CD14-positive monocyte (primary cell): ENCODE results near the gene LRPAP1. TPM values are rescaled to one million over a fixed set of nuclear protein-coding genes. Genes with fewer than 3 reads are reported as not detected.
"Not testable (repeated sequence)": the region's sequence is repeated elsewhere in the genome, so short reads cannot be mapped to it uniquely, and the experiment has no call there.

Experiments used
- DNase-seq, 3 donors: peaks; one replicate each; pipeline ENCODE4 v3.0.0-alpha.2; 2011 to 2022
- H2AFZ ChIP-seq: 2 replicates; pipeline ENCODE4 v1.6.0; 2012; ENCODE audit warnings: mild to moderate bottlenecking, low read depth, low read length, inconsistent platforms; ENCODE audit not compliant: insufficient read depth, poor library complexity, severe bottlenecking
- H3K27ac ChIP-seq, 2 donors: 1 replicate in 1 of 2; 2 replicates in 1 of 2; pipeline ENCODE4 v1.5.1; 2012 to 2013; ENCODE audit warnings: low read length in 2 of 2, control low read depth in 1 of 2, inconsistent platforms in 1 of 2, low read depth in 1 of 2, mild to moderate bottlenecking in 1 of 2
- H3K27me3 ChIP-seq, 2 donors: one replicate each; pipeline versions ENCODE4 v1.6.0 to v1.6.1; 2011 to 2013; ENCODE audit warnings: low read length in 2 of 2; ENCODE audit not compliant: control insufficient read depth in 2 of 2, insufficient read depth in 2 of 2
- H3K36me3 ChIP-seq, 2 donors: replicated peaks in 1 of 2; 1 replicate in 1 of 2; 2 replicates in 1 of 2; pipeline versions ENCODE4 v1.5.1 to v1.6.1; 2012 to 2013; ENCODE audit warnings: low read length in 2 of 2, control low read depth in 1 of 2, inconsistent platforms in 1 of 2, mild to moderate bottlenecking in 1 of 2; ENCODE audit not compliant: insufficient read depth in 2 of 2, control insufficient read depth in 1 of 2
- H3K4me1 ChIP-seq, 2 donors: 1 replicate in 1 of 2; 2 replicates in 1 of 2; pipeline versions ENCODE4 v1.5.1 to v1.6.1; 2012 to 2013; ENCODE audit warnings: low read length in 2 of 2, control low read depth in 1 of 2, inconsistent platforms in 1 of 2, mild to moderate bottlenecking in 1 of 2, moderate library complexity in 1 of 2; ENCODE audit not compliant: insufficient read depth in 2 of 2, control insufficient read depth in 1 of 2
- H3K4me2 ChIP-seq: replicated peaks from 2 replicates; pipeline ENCODE3; 2012; ENCODE audit warnings: low read length, moderate library complexity, mild to moderate bottlenecking; ENCODE audit not compliant: poor library complexity, severe bottlenecking; ENCODE audit errors: extremely low read depth
- H3K4me3 ChIP-seq, 3 experiments: fragments of 200-600 bp in 1 of 3; sonication (generic) in 1 of 3; replicated peaks in 1 of 3; 1 replicate in 2 of 3; 2 replicates in 1 of 3; pipeline ENCODE4 v1.5.1; 2011 to 2013; ENCODE audit warnings: low read length in 3 of 3, mild to moderate bottlenecking in 3 of 3, control low read depth in 2 of 3, low read depth in 2 of 3, inconsistent platforms in 1 of 3, moderate library complexity in 1 of 3
- H3K79me2 ChIP-seq: 2 replicates; pipeline ENCODE4 v1.6.0; 2012; ENCODE audit warnings: mild to moderate bottlenecking, control low read depth, inconsistent platforms, low read length, moderate library complexity; ENCODE audit not compliant: insufficient read depth
- H3K9ac ChIP-seq: 2 replicates; pipeline ENCODE4 v1.6.0; 2017; ENCODE audit warnings: low read length, mild to moderate bottlenecking; ENCODE audit not compliant: insufficient read depth, poor library complexity, severe bottlenecking
- H3K9me3 ChIP-seq, 2 donors: replicated peaks in 1 of 2; 1 replicate in 1 of 2; 2 replicates in 1 of 2; pipeline versions ENCODE4 v1.5.1 to v1.6.1; 2012 to 2013; ENCODE audit warnings: low read length in 2 of 2, control low read depth in 1 of 2; ENCODE audit not compliant: control insufficient read depth in 1 of 2, insufficient read depth in 1 of 2
- H4K20me1 ChIP-seq: 2 replicates; pipeline ENCODE4 v1.6.0; 2012; ENCODE audit warnings: mild to moderate bottlenecking, low read length, control low read depth, moderate library complexity; ENCODE audit not compliant: insufficient read depth
- H3K27ac Mint-ChIP-seq, 7 donors: one replicate each; pipeline ENCODE4 v1.8.0; 2020; ENCODE audit warnings: mild to moderate bottlenecking in 7 of 7, mixed read lengths in 7 of 7, moderate library complexity in 6 of 7, inconsistent platforms in 2 of 7
- H3K27me3 Mint-ChIP-seq, 3 donors: one replicate each; pipeline ENCODE4 v1.8.0; 2021 to 2022; ENCODE audit warnings: low read depth in 3 of 3, mild to moderate bottlenecking in 3 of 3, mixed read lengths in 3 of 3, moderate library complexity in 3 of 3, inconsistent platforms in 1 of 3
- H3K36me3 Mint-ChIP-seq, 2 donors: one replicate each; pipeline ENCODE4 v1.8.0; 2020; ENCODE audit warnings: mixed read lengths in 2 of 2, inconsistent platforms in 1 of 2, mild to moderate bottlenecking in 1 of 2
- H3K4me1 Mint-ChIP-seq: one replicate; pipeline ENCODE4 v1.8.0; 2020; ENCODE audit warnings: mild to moderate bottlenecking, mixed read lengths
- H3K4me3 Mint-ChIP-seq, 2 donors: one replicate each; pipeline ENCODE4 v1.8.0; 2020; ENCODE audit warnings: mild to moderate bottlenecking in 2 of 2, mixed read lengths in 2 of 2, moderate library complexity in 1 of 2
- H3K9me3 Mint-ChIP-seq, 7 donors: one replicate each; pipeline ENCODE4 v1.8.0; 2020 to 2022; ENCODE audit warnings: mixed read lengths in 7 of 7, mild to moderate bottlenecking in 6 of 7, moderate library complexity in 6 of 7, inconsistent platforms in 2 of 7
- CTCF ChIP-seq: fragments of 200-600 bp; IDR thresholded peaks from one replicate; pipeline ENCODE4 v1.8.0; 2022; ENCODE audit warnings: antibody characterized with exemption, mild to moderate bottlenecking
- WGBS: methylation state at CpG from one replicate; pipeline ENCODE4 v1.1.5; 2013; ENCODE audit warnings: missing lambda C conversion rate; ENCODE audit not compliant: insufficient coverage; 5-methylcytosine and 5-hydroxymethylcytosine counted together
- intact Hi-C, 2 donors: fragments of 100-400 bp; cut with micrococcal nuclease; formaldehyde crosslinking; loops; one replicate each; pipeline versions ENCODE4 v1.15.0 to v1.15.1; 2023
- polyA plus RNA-seq, 3 donors: library from polyadenylated mRNA; depleted of rRNA in 1 of 3; unstranded in 2 of 3; stranded (reverse) in 1 of 3; fragments of 300-500 nt in 2 of 3; fragments of >200 nt in 1 of 3; fragmentation: Illumina TruSeq in 2 of 3; gene quantifications; 1 replicate in 2 of 3; 2 replicates in 1 of 3; pipeline ENCODE4 v1.2.3, GENCODE V29; 2012 to 2021

Gene LRPAP1
- polyA plus RNA-seq, 3 donors = 169 to 204 (median 180) TPM

DNA sequence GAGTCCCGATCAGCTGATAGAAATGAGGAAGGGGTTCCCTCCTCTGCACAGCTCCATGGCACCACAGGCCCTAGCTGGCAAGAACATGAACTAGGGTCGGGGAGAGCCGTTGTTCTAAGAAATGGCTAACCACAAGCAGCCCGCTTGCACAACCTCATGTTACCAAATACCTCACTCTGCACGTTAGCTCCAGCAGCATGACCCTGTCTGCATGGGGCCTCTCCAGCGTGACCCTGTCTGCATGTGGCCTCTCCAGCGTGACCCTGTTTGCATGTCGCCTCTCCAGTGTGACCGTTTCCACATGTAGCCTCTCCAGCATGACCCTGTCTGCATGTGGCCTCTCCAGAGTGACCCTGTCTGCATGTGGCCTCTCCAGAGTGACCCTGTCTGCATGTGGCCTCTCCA is 24.9 kb upstream of the LRPAP1 start:
- H3K36me3 Mint-ChIP-seq, H4K20me1 ChIP-seq, H3K79me2 ChIP-seq, H3K36me3 ChIP-seq, H3K9me3 Mint-ChIP-seq, H3K4me2 ChIP-seq, H3K9ac ChIP-seq, H2AFZ ChIP-seq, intact Hi-C loops, H3K27me3 Mint-ChIP-seq, H3K9me3 ChIP-seq, H3K27me3 ChIP-seq: not testable (repeated sequence)
- H3K4me1 Mint-ChIP-seq = peaks cover 50% of the 10 kb centered on the region
- peak overlapping the region in 5 of 7 donors; percentile 50 to 90 (median 81) for H3K27ac Mint-ChIP-seq
- H3K4me3 ChIP-seq = peak overlapping the region in 1 of 3 experiments; percentile 6
- WGBS = 0% methylated on average over 8 of the region's 9 CpGs
- peaks cover 53 to 54% of the 10 kb centered on the region in 2 donors for H3K4me1 ChIP-seq
- peak overlapping the region; percentile 71 to 74 for H3K27ac ChIP-seq
- H3K4me3 Mint-ChIP-seq = peak overlapping the region in 1 of 2 donors; percentile 26
- peak; percentile 90 to 95 (median 94) for DNase-seq

- peak overlapping the region; percentile 48 to 76 for H3K4me3 Mint-ChIP-seq
- TF ChIP-seq CTCF = peak; percentile 14
- Histone ChIP-seq H3K4me2 (peak overlapping the region; percentile 7), H3K4me3 (peak overlapping the region in 1 of 3 experiments; percentile 6), H3K4me1 (peaks cover 53 to 54% of the 10 kb centered on the region in 2 donors), H2AFZ (peak overlapping the region; percentile 14), H3K27ac (peak overlapping the region; percentile 71 to 74)
- H3K79me2 ChIP-seq, H3K27me3 ChIP-seq, H3K9me3 Mint-ChIP-seq, H3K27me3 Mint-ChIP-seq, H4K20me1 ChIP-seq, H3K9ac ChIP-seq, H3K9me3 ChIP-seq, intact Hi-C loops, H3K36me3 ChIP-seq, H3K36me3 Mint-ChIP-seq: not testable (repeated sequence)
- DNase-seq = peak in 2 of 3 donors; percentile 5 to 18
- WGBS = 67% methylated on average over 3 of the region's 17 CpGs
- peaks cover 45% of the 10 kb centered on the region for H3K4me1 Mint-ChIP-seq
- H3K27ac Mint-ChIP-seq = peak overlapping the region; percentile 73 to 90 (median 81)
Observed at GRCh38 chr4:3556244-3556867, 24.1 kb upstream of the LRPAP1 start.

GRCh38 chr4:3555459-3556070 is 23.3 kb upstream of the LRPAP1 start:
- H3K9me3 ChIP-seq, H3K4me2 ChIP-seq, H3K4me3 ChIP-seq, H4K20me1 ChIP-seq, H3K27ac ChIP-seq, H3K27me3 Mint-ChIP-seq, H3K79me2 ChIP-seq, H3K36me3 Mint-ChIP-seq, H3K27me3 ChIP-seq, intact Hi-C loops, H3K9me3 Mint-ChIP-seq, H3K9ac ChIP-seq, DNase-seq, H2AFZ ChIP-seq, H3K36me3 ChIP-seq: not testable (repeated sequence)
- H3K4me3 Mint-ChIP-seq = peak overlapping the region in 1 of 2 donors; percentile 15
- H3K4me1 Mint-ChIP-seq = peaks cover 45% of the 10 kb centered on the region
- H3K27ac Mint-ChIP-seq = peak overlapping the region in 1 of 7 donors; percentile 60
- WGBS = 86% methylated on average over 11 of the region's 18 CpGs
- peaks cover 53 to 54% of the 10 kb centered on the region in 2 donors for H3K4me1 ChIP-seq

- H3K4me2 ChIP-seq, H3K27ac Mint-ChIP-seq, H3K9me3 ChIP-seq, H3K27ac ChIP-seq, H3K27me3 Mint-ChIP-seq, H4K20me1 ChIP-seq, intact Hi-C loops, H3K79me2 ChIP-seq, H3K9ac ChIP-seq, DNase-seq, H3K9me3 Mint-ChIP-seq, H2AFZ ChIP-seq, H3K36me3 ChIP-seq, H3K4me3 Mint-ChIP-seq, H3K27me3 ChIP-seq, H3K4me3 ChIP-seq, H3K36me3 Mint-ChIP-seq: not testable (repeated sequence)
- peaks cover 31 to 32% of the 10 kb centered on the region in 2 donors for H3K4me1 ChIP-seq
- no CpG with 5 or more reads among the region's 7 CpGs for WGBS
- peaks cover 26% of the 10 kb centered on the region for H3K4me1 Mint-ChIP-seq
Observed at GRCh38 chr4:3551366-3551765, 19.1 kb upstream of the LRPAP1 start.
